ENCODE results near the gene KTN1.

KTN1 gene

GRCh38 chr14:55665067-55665675 is 85.2 kb downstream of the KTN1 start:
- no peak for DNase-seq (ENCODE audit: low read depth, low spot score)

DNA sequence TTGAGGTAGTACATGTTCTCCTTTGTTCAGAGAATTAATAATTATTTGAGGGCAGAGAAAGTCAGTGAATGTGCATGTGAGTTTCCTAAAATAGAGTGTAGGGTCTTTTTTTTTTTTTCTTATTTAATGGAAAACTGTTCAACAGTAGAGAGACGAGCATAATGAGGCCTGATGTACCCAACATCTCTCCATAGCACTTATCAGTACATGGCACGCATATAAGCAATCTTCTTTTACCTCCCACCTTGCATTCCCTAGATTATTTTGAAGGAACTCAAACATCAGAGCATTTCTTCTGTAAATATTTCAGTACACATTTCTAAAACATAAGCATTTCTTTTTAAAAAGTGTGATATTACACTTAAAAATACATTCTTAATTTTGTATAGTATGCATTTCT is 87.8 kb downstream of the KTN1 start:
- DNase-seq (ENCODE audit: low read depth, low spot score): no peak

- no peak for DNase-seq (ENCODE audit: low read depth, low spot score)
Measured at GRCh38 chr14:55671641-55672040, 91.6 kb downstream of the KTN1 start.

DNA sequence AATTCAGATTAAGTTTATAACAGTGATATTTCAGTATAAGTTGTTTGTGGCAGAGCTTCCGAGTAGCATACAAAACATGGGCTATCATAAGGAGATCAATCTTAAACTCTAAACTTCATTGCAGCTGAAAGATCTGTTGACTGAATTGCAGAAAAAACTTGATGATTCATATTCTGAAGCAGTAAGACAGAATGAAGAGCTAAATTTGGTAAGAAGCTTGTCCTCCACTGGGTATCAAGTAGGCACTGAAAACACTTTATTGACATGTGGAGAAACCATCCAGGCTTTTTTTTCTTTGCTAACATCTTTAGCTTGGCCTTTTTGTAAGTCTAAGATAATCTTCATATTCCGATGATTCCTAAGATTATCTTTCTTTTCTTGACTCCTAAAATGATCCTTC is 93.0 kb downstream of the KTN1 start:
- no peak for DNase-seq (ENCODE audit: low read depth, low spot score)

DNA sequence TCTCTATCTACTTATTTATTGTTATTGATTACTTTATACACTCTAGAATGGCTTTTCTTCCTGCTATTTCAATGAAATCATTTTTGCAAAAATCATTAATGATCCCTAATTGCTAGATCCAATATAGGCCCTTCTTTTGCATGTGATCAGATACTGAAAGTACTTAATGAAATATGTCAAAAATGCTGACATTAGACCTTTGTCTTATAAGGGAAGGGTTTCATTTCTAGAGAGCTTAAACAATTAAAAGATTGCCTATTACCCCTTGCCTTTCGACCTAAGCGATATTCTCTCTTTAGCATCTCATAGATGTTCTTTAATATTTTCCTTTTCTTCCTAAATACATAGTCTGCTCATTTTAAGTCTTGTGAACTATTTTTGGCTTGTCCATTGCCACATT is 101.1 kb downstream of the KTN1 start:
- DNase-seq (ENCODE audit: low read depth, low spot score): no peak

DNA sequence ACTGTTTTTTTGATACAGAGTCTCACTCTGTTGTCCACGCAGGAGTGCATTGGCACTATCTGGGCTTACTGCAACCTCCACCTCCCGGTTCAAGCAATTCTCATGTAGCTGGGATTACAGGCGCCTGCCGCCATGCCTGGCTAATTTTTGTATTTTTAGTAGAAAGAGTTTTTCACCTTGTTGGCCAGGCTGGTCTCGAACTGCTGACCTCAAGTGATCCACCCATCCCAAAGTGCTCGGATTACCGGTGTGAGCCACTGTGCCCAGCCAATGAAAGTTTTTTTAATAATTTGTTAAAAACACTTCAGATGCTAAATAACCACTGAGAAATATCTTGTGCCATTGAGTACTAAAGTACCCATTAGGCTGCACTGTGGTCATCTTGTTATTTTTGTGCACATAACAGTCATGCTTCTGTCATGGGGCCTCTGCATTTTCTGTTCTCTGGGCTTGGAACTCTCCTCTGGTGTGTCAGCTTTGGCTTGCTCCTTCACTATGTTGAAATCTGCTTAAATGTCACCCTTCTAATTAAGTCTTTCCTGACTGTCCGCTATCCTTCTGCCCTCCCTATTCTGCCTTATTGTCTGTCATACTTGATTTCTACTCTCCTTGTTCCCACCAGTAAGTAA is 105.1 kb downstream of the KTN1 start:
- DNase-seq (ENCODE audit: low read depth, low spot score): no peak

GRCh38 chr14:55686713-55687112 is 106.7 kb downstream of the KTN1 start:
- DNase-seq (ENCODE audit: low read depth, low spot score): no peak

GRCh38 chr14:55688566-55688965 is 108.6 kb downstream of the KTN1 start:
- DNase-seq (ENCODE audit: low read depth, low spot score): no peak

DNA sequence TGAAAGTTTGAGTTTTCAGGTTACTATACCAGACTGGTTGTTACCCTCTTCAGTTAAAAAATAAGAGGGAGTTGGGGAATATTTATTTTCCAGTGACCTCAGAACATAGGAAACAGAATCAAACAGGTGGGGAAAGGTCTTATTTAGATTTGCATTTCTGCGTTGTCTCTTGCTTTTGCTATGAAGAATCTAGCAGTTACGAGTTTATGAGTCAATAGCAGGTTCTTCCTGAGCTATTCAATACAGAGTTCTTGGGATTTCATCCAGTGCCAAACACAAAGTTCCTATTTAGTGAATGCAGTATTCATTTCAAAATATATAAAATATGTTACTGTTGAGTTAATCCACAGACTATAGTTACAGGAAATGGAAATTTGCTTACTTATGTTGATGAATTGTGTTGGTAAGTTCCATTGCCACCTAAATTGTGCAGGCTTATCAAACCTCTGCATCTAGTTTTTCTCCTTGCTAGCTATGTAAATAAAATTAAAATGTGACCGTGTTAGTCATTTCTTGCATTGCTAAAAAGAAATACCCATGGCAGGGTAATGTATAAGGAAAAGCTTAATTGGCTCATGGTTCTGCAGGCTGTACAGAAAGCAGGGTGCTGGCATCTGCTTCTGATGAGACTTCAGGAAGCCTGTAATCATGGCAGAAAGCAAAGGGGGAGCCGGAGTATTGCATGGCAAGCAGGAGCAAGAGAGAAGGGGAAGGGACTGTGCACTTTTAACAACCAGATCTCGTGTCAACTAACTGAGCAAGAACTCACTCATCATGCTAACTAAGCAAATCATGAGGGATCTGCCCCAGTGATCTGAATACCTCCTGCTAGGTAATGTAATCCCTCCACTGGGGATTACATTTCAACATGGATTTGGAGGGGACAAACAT is 110.2 kb downstream of the KTN1 start:
- DNase-seq (ENCODE audit: low read depth, low spot score): no peak

DNA sequence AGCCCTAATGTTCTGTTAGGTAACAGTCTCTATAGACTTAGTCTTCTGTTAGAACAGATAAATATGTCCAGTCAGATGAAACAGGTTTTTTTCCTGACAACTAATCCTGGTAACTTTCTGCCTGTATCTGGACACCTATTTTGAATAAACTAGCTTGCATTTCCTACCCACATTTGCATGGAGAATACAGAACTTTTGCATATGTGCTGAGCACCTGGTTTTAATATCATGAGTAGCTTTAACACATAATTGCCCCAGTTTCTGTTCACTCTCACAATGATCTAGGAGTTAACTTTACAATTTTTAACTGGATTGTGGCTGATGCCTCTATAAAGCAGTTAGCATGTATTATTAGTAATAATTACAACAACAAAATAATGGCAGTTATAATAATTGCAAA is 111.7 kb downstream of the KTN1 start:
- no peak for DNase-seq (ENCODE audit: low read depth, low spot score)

- DNase-seq (ENCODE audit: low read depth, low spot score): no peak
Measured at GRCh38 chr14:55693904-55694303, 113.9 kb downstream of the KTN1 start.

- no peak for DNase-seq (ENCODE audit: low read depth, low spot score)
Measured at GRCh38 chr14:55697414-55697861, 117.4 kb downstream of the KTN1 start.

DNA sequence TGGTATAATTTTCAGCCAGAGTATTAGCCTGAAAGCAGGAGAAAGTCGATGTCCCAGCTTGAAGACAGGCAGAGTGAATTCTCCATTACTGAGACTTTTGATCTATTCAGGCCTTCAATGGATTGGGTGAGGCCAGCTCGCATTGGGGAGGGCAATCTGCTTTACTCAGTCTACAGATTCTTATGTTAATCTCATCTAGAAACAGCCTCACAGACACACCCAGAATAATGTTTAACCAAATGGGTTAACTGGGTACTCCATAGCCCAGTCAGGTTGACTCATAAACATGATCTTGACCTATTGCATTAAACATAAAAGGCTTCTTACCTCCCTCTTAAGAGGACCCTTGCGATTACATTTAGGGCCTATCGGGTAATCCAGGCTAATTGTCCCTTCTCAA is 118.0 kb downstream of the KTN1 start:
- no peak for DNase-seq (ENCODE audit: low read depth, low spot score)

GRCh38 chr14:55699131-55700057 is 119.4 kb downstream of the KTN1 start:
- no peak for DNase-seq (ENCODE audit: low read depth, low spot score)

- no peak for DNase-seq (ENCODE audit: low read depth, low spot score)
Measured at GRCh38 chr14:55701638-55702037, 121.6 kb downstream of the KTN1 start.

DNA sequence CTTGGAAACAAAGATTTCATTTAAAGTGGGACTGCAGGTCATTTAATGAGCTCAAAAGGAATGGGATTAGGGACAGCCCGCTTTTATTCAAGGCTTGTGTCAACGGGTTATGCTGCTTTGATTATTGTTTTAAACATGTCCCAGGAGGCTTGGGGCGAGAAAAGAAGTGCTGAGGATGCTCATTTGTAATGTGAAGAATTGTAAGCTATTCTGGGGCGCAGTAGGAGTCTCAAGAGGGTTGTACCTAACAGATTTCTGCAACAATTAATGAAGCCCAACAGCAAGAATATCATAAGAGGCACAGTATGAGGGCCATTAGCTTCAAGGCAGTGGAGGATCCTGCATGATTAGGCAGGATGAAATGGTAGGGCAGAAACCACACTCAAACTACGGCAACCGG is 122.5 kb downstream of the KTN1 start:
- DNase-seq (ENCODE audit: low read depth, low spot score): no peak

- DNase-seq (ENCODE audit: low read depth, low spot score): no peak
Measured at GRCh38 chr14:55704654-55705053, 124.6 kb downstream of the KTN1 start.

DNA sequence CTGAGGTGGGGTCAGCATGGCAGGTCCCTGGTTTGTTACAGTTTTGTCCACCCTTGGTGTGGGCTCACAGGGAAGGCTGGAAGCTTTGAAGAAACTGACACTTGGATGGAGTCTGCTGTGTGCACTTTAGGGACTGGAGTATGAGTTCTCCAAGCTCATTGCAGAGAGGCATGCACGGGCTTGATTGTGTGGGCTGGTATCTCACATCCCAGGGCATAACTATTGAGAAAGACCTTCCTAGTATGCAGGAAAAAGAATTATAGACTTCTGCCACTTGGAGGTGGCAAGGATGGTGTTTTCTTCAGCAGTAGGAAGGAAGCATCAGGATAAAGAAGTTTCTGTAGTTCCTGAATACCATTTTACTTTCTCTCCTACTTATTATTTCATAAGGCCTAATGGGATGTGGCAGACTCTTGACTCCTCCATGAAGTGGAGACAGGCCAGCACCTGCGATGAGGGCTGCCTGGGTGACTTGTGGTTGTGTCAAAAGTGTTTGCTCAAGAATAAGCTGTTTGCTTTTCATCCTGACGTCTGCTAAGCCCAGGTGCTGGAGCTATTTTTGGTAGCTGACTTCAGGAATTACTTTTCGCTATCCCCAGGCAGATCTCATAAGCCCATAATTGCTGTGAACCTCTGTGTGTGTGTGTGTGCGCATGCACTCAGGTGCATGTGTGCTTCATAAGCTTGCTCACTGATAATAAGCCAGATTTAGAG is 125.8 kb downstream of the KTN1 start:
- DNase-seq (ENCODE audit: low read depth, low spot score): no peak

DNA sequence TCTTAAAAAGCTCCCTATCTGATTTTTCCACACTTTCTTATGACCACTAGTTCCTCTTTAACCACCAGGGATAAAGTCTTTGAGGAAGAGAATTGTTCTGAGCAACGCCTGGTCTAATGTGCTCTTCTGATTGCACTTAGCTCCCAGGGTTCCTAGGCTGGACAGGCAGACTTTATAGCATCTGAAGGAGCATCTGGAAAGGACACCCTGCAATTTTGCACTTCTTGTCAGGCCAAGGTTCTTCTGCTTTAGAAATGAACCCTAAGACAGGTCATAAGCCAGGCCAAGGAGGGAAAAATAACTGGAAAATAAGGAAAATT is 126.3 kb downstream of the KTN1 start:
- no peak for DNase-seq (ENCODE audit: low read depth, low spot score)

DNA sequence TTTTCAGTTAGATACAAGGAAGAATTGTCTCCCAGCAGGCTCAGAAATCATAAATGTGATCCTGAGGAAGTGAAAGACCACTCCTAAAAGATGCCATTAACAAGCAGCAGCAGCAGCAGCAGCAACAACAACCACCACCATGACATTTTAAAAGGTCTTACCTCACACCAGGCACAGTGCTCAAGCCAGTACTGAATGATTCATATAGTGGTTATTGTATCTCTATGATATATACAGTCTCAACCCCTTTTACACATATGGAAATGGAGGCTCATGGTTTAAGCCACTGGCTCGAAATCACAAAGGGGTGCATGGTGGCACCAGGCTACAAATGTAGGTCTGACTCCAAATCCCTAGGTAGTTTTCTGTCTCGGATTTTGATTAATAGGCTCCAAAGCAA is 126.9 kb downstream of the KTN1 start:
- DNase-seq (ENCODE audit: low read depth, low spot score): no peak

DNA sequence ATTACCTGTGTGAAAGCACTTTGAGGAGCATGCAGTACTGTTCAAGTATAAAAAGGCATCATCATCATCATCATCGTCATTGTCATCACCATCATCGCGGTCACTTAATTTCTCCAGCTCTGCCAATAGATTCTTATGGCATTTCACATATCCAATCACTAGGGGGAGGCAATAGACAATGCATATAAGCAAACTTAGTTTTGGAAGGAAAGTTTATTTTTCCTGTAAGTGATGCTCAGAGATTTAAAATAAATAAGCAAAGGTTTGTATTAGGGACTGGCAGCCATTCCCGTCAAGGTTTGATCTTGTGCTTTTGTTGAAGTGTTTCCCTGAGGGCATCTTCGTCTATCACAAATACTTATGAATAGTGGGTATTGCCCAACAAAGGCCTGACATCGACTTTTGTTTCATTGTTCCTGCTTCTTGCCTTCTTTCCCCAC is 127.4 kb downstream of the KTN1 start:
- no peak for DNase-seq (ENCODE audit: low read depth, low spot score)

Measured in activated CD4-positive, CD25-positive, alpha-beta regulatory T cell treated with anti-CD3 and anti-CD28 coated beads, Interleukin-2, amount 50 U/mL, for 16 hours (primary cell).